NT2/D1 (cell line): ENCODE measurements around the gene ZFYVE1.

Source experiments
- SUZ12 ChIP-seq: IDR thresholded peaks from 2 replicates; pipeline ENCODE4 v1.6.1; 2011; ENCODE audit not compliant: insufficient read length, insufficient read depth; ENCODE audit errors: extremely low read depth
- YY1 ChIP-seq: IDR thresholded peaks from 2 replicates; pipeline ENCODE4 v1.6.1; 2011; ENCODE audit not compliant: insufficient read length, insufficient read depth
- ZNF274 ChIP-seq: IDR thresholded peaks from 2 replicates; pipeline ENCODE4 v1.6.1; 2011; ENCODE audit warnings: mild to moderate bottlenecking, low read depth, low read length

- TF ChIP-seq ZNF274 (no peak), YY1 (no peak), SUZ12 (no peak)
Observed at GRCh38 chr14:73026243-73026844, 562 bp downstream of the ZFYVE1 start.
